Lower leg skin (tissue), 3 donors: ENCODE data around the gene USF1.

Source experiments
- CTCF ChIP-seq, 3 donors: fragments of 450-650 bp; IDR thresholded peaks; one replicate each; pipeline ENCODE4 v1.5.1; 2016; ENCODE audit warnings: antibody characterized with exemption in 3 of 3, mild to moderate bottlenecking in 3 of 3, moderate library complexity in 2 of 3
- POLR2A ChIP-seq, 2 donors: fragments of 450-650 bp; IDR thresholded peaks; one replicate each; pipeline ENCODE4 v1.6.1; 2016 to 2017; ENCODE audit warnings: antibody characterized with exemption in 2 of 2, mild to moderate bottlenecking in 1 of 2, moderate library complexity in 1 of 2

- TF ChIP-seq CTCF (IDR thresholded peaks at IDR 0.05) (no peak), POLR2A (IDR thresholded peaks at IDR 0.05) (no peak)
Observed at GRCh38 chr1:161052899-161053298, 7.1 kb upstream of the USF1 start.
